ENCODE data around the gene PRR20G. TPM values are rescaled to one million over a fixed set of nuclear protein-coding genes. Genes with fewer than 3 reads are reported as not detected.

The PRR20G gene
- total and polyA plus RNA-seq, 8 donors: not detected

DNA sequence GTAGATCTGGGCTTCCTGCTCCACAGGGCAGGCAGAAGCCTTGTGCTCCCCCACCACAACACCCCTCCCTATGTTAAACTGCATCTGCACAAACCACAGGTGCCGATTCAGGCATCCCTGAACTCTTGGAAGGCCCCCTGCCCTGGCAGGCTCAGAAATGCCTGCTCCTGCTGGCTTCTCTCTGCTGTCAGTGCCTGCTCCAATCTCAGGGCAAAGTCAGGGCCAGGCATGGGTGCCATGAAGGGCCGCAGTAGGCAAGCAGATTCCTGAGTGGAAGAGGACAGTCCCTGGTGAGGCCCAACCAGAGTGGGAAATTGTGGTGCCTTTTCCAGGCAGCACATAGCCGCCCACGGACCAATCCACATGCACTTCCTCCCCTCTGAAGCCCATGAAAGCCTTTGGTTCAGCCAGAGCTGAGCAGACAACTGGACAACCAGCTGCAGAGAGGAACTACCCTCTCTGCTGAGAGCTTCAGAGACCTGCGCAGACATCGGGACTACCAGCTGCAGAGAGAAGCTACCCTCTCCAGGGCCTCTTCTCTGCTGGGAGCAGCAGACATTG, 13.6 kb downstream of the PRR20G start:
- no peaks in the 10 kb centered on the region for H3K36me3 ChIP-seq
- H3K4me3 ChIP-seq: no peak overlapping the region
- H3K4me1 ChIP-seq: no peaks in the 10 kb centered on the region
- ATAC-seq (no peak), DNase-seq (no peak)
- no peak overlapping the region for H3K27ac ChIP-seq
- intact Hi-C loops (cut with DNase I): no loop called here
- H3K9me3 ChIP-seq: peaks cover 0 to 15% of the 10 kb centered on the region in 2 donors
- no peaks in the 10 kb centered on the region for H3K27me3 ChIP-seq
- TF ChIP-seq, protein P1, sequence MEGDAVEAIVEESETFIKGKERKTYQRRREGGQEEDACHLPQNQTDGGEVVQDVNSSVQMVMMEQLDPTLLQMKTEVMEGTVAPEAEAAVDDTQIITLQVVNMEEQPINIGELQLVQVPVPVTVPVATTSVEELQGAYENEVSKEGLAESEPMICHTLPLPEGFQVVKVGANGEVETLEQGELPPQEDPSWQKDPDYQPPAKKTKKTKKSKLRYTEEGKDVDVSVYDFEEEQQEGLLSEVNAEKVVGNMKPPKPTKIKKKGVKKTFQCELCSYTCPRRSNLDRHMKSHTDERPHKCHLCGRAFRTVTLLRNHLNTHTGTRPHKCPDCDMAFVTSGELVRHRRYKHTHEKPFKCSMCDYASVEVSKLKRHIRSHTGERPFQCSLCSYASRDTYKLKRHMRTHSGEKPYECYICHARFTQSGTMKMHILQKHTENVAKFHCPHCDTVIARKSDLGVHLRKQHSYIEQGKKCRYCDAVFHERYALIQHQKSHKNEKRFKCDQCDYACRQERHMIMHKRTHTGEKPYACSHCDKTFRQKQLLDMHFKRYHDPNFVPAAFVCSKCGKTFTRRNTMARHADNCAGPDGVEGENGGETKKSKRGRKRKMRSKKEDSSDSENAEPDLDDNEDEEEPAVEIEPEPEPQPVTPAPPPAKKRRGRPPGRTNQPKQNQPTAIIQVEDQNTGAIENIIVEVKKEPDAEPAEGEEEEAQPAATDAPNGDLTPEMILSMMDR (IDR thresholded peaks at IDR 0.05): no peak

DNA sequence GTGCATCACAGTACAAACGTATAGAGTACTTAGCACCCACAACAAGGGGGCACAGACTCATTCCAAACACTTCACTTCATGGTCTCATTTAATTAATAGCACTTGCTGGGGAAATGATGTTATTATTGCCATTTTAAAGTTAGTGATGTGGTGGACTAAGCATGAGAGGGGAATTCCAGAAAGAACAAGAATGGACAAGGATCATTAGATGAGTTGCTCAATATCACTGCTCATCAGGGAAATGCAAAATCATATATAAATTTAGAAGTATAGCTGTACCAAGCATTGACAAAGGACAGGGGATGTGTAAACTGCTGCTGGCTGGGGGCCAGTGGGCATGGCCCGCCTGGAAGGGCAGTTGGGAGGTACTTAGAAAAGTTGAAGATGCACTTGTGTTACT, 14.6 kb downstream of the PRR20G start:
- ATAC-seq (no peak), DNase-seq (no peak)
- no peak overlapping the region for H3K4me3 ChIP-seq
- H3K36me3 ChIP-seq: no peaks in the 10 kb centered on the region
- peaks cover 0 to 25% of the 10 kb centered on the region in 2 donors for H3K9me3 ChIP-seq
- intact Hi-C loops (cut with DNase I): no loop called here
- TF ChIP-seq, protein P1 (IDR thresholded peaks at IDR 0.05): no peak
- H3K4me1 ChIP-seq: no peaks in the 10 kb centered on the region
- no peak overlapping the region for H3K27ac ChIP-seq
- H3K27me3 ChIP-seq: no peaks in the 10 kb centered on the region

DNA sequence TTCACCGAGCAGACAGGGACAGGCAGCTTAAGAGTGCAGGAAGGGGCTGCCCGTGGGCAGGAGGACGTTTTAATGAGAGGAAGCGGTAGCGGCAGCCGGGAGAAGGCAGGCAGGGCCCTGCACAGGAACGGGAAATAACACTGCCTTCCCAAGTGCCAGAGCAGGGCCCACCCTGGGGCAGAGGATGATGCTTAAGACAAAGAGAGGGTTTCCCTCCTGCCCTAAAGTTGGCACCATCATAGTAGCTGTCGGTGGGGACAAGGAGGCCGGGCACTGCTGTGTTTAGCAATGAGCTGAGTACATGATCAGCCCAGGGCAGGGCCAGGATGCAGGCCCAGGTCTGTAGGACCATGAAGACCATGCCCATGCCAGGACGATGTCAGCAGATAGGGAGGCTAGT, 21.7 kb downstream of the PRR20G start:
- no peaks in the 10 kb centered on the region for H3K27me3 ChIP-seq
- DNase-seq (no peak), ATAC-seq (no peak)
- H3K9me3 ChIP-seq: peaks cover 0 to 15% of the 10 kb centered on the region in 2 donors
- no peaks in the 10 kb centered on the region for H3K36me3 ChIP-seq
- no peak overlapping the region for H3K27ac ChIP-seq
- intact Hi-C loops (cut with DNase I): no loop called here
- no peak overlapping the region for H3K4me3 ChIP-seq
- H3K4me1 ChIP-seq: no peaks in the 10 kb centered on the region
- TF ChIP-seq, protein P1 (IDR thresholded peaks at IDR 0.05): no peak

DNA sequence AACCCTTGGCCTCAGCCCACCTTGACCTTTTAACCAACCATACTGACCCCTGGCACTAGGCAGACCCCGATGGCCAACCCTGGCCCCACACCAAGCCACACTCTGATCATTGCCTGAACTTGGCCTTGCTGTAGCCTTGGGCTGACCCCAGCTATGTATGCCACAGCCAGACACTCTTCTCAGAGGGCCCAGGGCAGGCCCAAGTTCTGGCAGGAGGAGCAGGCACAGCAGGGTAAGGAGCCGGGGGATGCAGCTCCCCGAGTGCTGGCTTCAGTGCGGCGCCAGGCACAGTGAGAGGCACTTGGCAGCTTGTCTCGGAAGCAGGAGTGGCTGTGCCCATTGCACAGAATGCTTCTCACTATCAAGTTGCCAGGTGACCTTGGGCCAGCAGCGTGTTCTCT, 22.3 kb downstream of the PRR20G start:
- no peaks in the 10 kb centered on the region for H3K4me1 ChIP-seq
- ATAC-seq: no peak
- no peaks in the 10 kb centered on the region for H3K36me3 ChIP-seq
- peaks cover 0 to 15% of the 10 kb centered on the region in 2 donors for H3K9me3 ChIP-seq
- TF ChIP-seq, protein P1 (IDR thresholded peaks at IDR 0.05): no peak
- no peak overlapping the region for H3K4me3 ChIP-seq
- no peak overlapping the region for H3K27ac ChIP-seq
- intact Hi-C loops (cut with DNase I): no loop called here
- no peaks in the 10 kb centered on the region for H3K27me3 ChIP-seq
- no peak for DNase-seq

DNA sequence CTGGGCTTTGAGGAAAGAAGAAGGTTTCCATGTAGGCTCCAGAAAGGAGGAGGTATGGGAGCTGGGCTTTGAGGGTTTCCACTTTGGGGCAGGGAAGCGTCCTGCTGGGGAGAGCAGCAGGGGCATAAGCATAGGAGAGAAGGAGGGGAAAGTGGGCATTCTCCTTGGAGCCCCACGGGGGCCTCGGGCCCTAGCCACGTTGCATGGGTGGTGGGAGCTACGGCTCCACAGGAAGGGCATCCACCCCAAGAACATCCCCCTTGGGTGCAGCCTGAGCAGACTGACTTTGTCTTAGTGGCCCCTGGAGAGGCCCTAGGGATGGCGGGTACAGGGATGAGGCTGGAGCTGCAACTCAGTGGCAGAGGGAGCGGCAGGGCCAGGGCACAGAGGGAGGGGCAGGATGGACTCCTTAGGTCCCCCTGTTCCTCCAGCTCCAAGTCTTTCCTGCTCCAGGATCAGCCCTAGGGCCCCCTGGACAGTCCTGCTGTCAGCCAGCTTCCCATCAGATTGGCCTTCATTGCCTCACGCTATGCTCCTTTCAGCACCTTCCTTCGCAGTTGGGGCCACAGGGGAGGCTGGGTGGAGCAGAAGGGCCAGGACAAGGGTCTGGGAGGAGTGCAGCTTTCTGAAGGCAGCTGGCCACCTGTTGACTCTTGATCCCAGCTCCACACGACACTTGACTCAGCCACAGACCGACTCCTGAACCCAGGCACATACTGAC, 22.9 kb downstream of the PRR20G start:
- H3K27me3 ChIP-seq: no peaks in the 10 kb centered on the region
- intact Hi-C loops (cut with DNase I): no loop called here
- no peaks in the 10 kb centered on the region for H3K36me3 ChIP-seq
- H3K9me3 ChIP-seq: peaks cover 0 to 15% of the 10 kb centered on the region in 2 donors
- H3K4me1 ChIP-seq: no peaks in the 10 kb centered on the region
- no peak overlapping the region for H3K4me3 ChIP-seq
- ATAC-seq (no peak), DNase-seq (no peak)
- H3K27ac ChIP-seq: no peak overlapping the region
- TF ChIP-seq, protein P1 (IDR thresholded peaks at IDR 0.05): no peak
